Uterus (tissue), 4 donors: Measurements from ENCODE around the gene WNK1. TPM values are rescaled to one million over a fixed set of nuclear protein-coding genes. Genes with fewer than 3 reads are reported as not detected.
A peak's percentile ranks its signal among the peaks of the same experiment; 100 is the strongest.
"Not testable (repeated sequence)": the region's sequence is repeated elsewhere in the genome, so short reads cannot be mapped to it uniquely, and the experiment has no call there.

ENCODE experiments used
- DNase-seq, 2 donors: peaks; one replicate each; pipeline ENCODE4 v3.0.0-alpha.2; 2019 to 2020
- H3K27ac ChIP-seq, 2 donors: fragments of 200-600 bp; sonication (generic); 1 replicate in 1 of 2; 2 replicates in 1 of 2; pipeline ENCODE4 v1.5.1; 2016 to 2018
- H3K27me3 ChIP-seq, 2 donors: fragments of 200-600 bp; sonication (generic); one replicate each; pipeline ENCODE4 v1.5.1; 2018 to 2019; ENCODE audit warnings: control low read depth in 1 of 2
- H3K36me3 ChIP-seq, 2 donors: fragments of 200-600 bp; sonication (generic); one replicate each; pipeline ENCODE4 v1.5.1; 2019; ENCODE audit warnings: control low read depth in 1 of 2
- H3K4me1 ChIP-seq, 2 donors: fragments of 200-600 bp; sonication (generic); one replicate each; pipeline ENCODE4 v1.5.1; 2018 to 2019; ENCODE audit warnings: control low read depth in 1 of 2
- H3K4me3 ChIP-seq, 2 donors: fragments of 200-600 bp; sonication (generic); 1 replicate in 1 of 2; 2 replicates in 1 of 2; pipeline ENCODE4 v1.5.1; 2018 to 2019; ENCODE audit warnings: mild to moderate bottlenecking in 1 of 2
- H3K9me3 ChIP-seq, 2 donors: fragments of 200-600 bp; sonication (generic); one replicate each; pipeline ENCODE4 v1.5.1; 2019; ENCODE audit warnings: control low read depth in 1 of 2
- CTCF ChIP-seq, 4 experiments: fragments of 200-600 bp in 2 of 4; fragments of 450-650 bp in 2 of 4; sonication (generic) in 2 of 4; IDR thresholded peaks; one replicate each; pipeline ENCODE4 v1.5.1; 2016 to 2019; ENCODE audit warnings: antibody characterized with exemption in 4 of 4, mild to moderate bottlenecking in 2 of 4, moderate library complexity in 1 of 4
- POLR2A ChIP-seq, 2 donors: fragments of 450-650 bp; IDR thresholded peaks; one replicate each; pipeline ENCODE4 v1.6.1; 2016; ENCODE audit warnings: antibody characterized with exemption in 2 of 2, mild to moderate bottlenecking in 1 of 2, moderate library complexity in 1 of 2
- intact Hi-C: fragments of 100-400 bp; cut with DNase I; formaldehyde crosslinking; loops from one replicate; pipeline ENCODE4 v1.15.1; 2023; ENCODE audit warnings: low total_unique reads
- total RNA-seq, 4 donors: library from RNA; depleted of rRNA in 3 of 4; stranded (reverse); fragments of >200 nt in 3 of 4; gene quantifications; one replicate each; pipeline versions ENCODE4 v1.1.0 to v1.2.4, GENCODE V29; 2014 to 2023
- donor health status: DM: yes; HTN: yes; CAD: no.

The WNK1 gene
- total RNA-seq, 4 donors from 2014 or later, result 57.1 to 208 (median 81.0) TPM

GRCh38 chr12:774051-774614 is 21.8 kb downstream of the WNK1 start:
- DNase-seq, result no peak
- H3K27ac ChIP-seq, result peak overlapping the region in 1 of 2 donors; percentile 8
- H3K4me1 ChIP-seq, result peaks cover 4 to 10% of the 10 kb centered on the region in 2 donors
- no peaks in the 10 kb centered on the region for H3K36me3 ChIP-seq
- no peaks in the 10 kb centered on the region for H3K9me3 ChIP-seq
- H3K4me3 ChIP-seq, result no peak overlapping the region
- H3K27me3 ChIP-seq, result no peaks in the 10 kb centered on the region
- TF ChIP-seq POLR2A (IDR thresholded peaks at IDR 0.05), result no peak
- intact Hi-C loops, result no loop called here

- H3K4me3 ChIP-seq, H3K27me3 ChIP-seq, intact Hi-C loops, H3K9me3 ChIP-seq, H3K27ac ChIP-seq, H3K36me3 ChIP-seq, DNase-seq: not testable (repeated sequence)
- H3K4me1 ChIP-seq, result peaks cover 3 to 14% of the 10 kb centered on the region in 2 donors
These were observed 23.8 kb downstream of the WNK1 start for GRCh38 chr12:775973-776771.

GRCh38 chr12:776772-777373 is 24.5 kb downstream of the WNK1 start:
- DNase-seq, H3K9me3 ChIP-seq, intact Hi-C loops, H3K27me3 ChIP-seq, H3K27ac ChIP-seq, H3K4me3 ChIP-seq, H3K36me3 ChIP-seq: not testable (repeated sequence)
- peaks cover 0 to 17% of the 10 kb centered on the region in 2 donors for H3K4me1 ChIP-seq

GRCh38 chr12:777550-778047 is 25.2 kb downstream of the WNK1 start:
- Histone ChIP-seq H3K27me3 (no peaks in the 10 kb centered on the region), H3K4me1 (peaks cover 0 to 17% of the 10 kb centered on the region in 2 donors), H3K4me3 (no peak overlapping the region), H3K9me3 (no peaks in the 10 kb centered on the region), H3K27ac (no peak overlapping the region), H3K36me3 (no peaks in the 10 kb centered on the region)
- no peak for TF ChIP-seq POLR2A (IDR thresholded peaks at IDR 0.05)
- intact Hi-C loops, result no loop called here
- no peak for DNase-seq

- no peak overlapping the region for H3K4me3 ChIP-seq
- no peak for TF ChIP-seq CTCF (IDR thresholded peaks at IDR 0.05)
- TF ChIP-seq POLR2A (IDR thresholded peaks at IDR 0.05), result no peak
- H3K36me3 ChIP-seq, result no peaks in the 10 kb centered on the region
- peaks cover 0 to 17% of the 10 kb centered on the region in 2 donors for H3K4me1 ChIP-seq
- no peak for DNase-seq
- H3K27ac ChIP-seq, result no peak overlapping the region
- no peaks in the 10 kb centered on the region for H3K9me3 ChIP-seq
- no peaks in the 10 kb centered on the region for H3K27me3 ChIP-seq
- intact Hi-C loops, result no loop called here
These were observed 26.2 kb downstream of the WNK1 start for GRCh38 chr12:778615-779014.

- TF ChIP-seq POLR2A (IDR thresholded peaks at IDR 0.05) (no peak), CTCF (IDR thresholded peaks at IDR 0.05) (no peak)
- peaks cover 0 to 12% of the 10 kb centered on the region in 2 donors for H3K4me1 ChIP-seq
These were observed 27.7 kb downstream of the WNK1 start for GRCh38 chr12:779745-780734.

More at GRCh38 chr12:779745-780734, 27.7 kb downstream of the WNK1 start:
- Histone ChIP-seq H3K9me3 (no peaks in the 10 kb centered on the region), H3K36me3 (no peaks in the 10 kb centered on the region), H3K4me3 (no peak overlapping the region), H3K27ac (peak overlapping the region in 1 of 2 donors; percentile 6), H3K27me3 (no peaks in the 10 kb centered on the region)
- intact Hi-C loops, result no loop called here
- DNase-seq, result no peak
